HG03039 (cell line): ENCODE results near the gene TRIM3.

Experiments used
- ATAC-seq: cut with Tn5 transposase; IDR thresholded peaks from one replicate; pipeline ENCODE4 v1.9.1; 2021; ENCODE audit warnings: mild to moderate bottlenecking, moderate library complexity; ENCODE audit not compliant: unreplicated experiment

TRIM3 gene

GRCh38 chr11:6442441-6442840 is 31.3 kb downstream of the TRIM3 start:
- ATAC-seq = no peak

GRCh38 chr11:6440906-6441358 is 32.8 kb downstream of the TRIM3 start, which contains the start of gene HPX:
HPX (minus strand) TSS chr11:6440987; CDS start chr11:6440963, 24 bp downstream.
- no peak for ATAC-seq

GRCh38 chr11:6438979-6439571 is 34.7 kb downstream of the TRIM3 start:
- no peak for ATAC-seq

- ATAC-seq = no peak
Observed at GRCh38 chr11:6437993-6438392, 35.7 kb downstream of the TRIM3 start.

- no peak for ATAC-seq
Observed at GRCh38 chr11:6437423-6437822, 36.3 kb downstream of the TRIM3 start.

GRCh38 chr11:6433998-6434660 is 39.6 kb downstream of the TRIM3 start:
- ATAC-seq = no peak

- no peak for ATAC-seq
Observed at GRCh38 chr11:6431861-6432260, 41.9 kb downstream of the TRIM3 start.

- ATAC-seq = no peak
Observed at GRCh38 chr11:6427516-6427915, 46.2 kb downstream of the TRIM3 start.

GRCh38 chr11:6420677-6421076 is 53.1 kb downstream of the TRIM3 start:
- ATAC-seq = no peak

GRCh38 chr11:6419009-6419631 is 54.6 kb downstream of the TRIM3 start, which contains the start of gene APBB1:
APBB1 (minus strand) TSS chr11:6419094; CDS start chr11:6411347, 7,747 bp downstream.
- no peak for ATAC-seq

GRCh38 chr11:6418557-6419008 is 55.2 kb downstream of the TRIM3 start:
- ATAC-seq = no peak

GRCh38 chr11:6417907-6418556 is 55.7 kb downstream of the TRIM3 start:
- ATAC-seq = no peak

GRCh38 chr11:6415797-6416196 is 57.9 kb downstream of the TRIM3 start:
- ATAC-seq = no peak

GRCh38 chr11:6414874-6415328 is 58.8 kb downstream of the TRIM3 start:
- ATAC-seq = no peak

- no peak for ATAC-seq
Observed at GRCh38 chr11:6413791-6414201, 59.9 kb downstream of the TRIM3 start.

- no peak for ATAC-seq
Observed at GRCh38 chr11:6411594-6412031, 62.1 kb downstream of the TRIM3 start.

- no peak for ATAC-seq
Observed at GRCh38 chr11:6410695-6411430, 62.9 kb downstream of the TRIM3 start.

GRCh38 chr11:6406370-6406769 is 67.4 kb downstream of the TRIM3 start:
- no peak for ATAC-seq

GRCh38 chr11:6405846-6406245 is 67.9 kb downstream of the TRIM3 start:
- ATAC-seq = no peak

GRCh38 chr11:6405052-6405667 is 68.6 kb downstream of the TRIM3 start:
- ATAC-seq = no peak
